ENCODE measurements around the gene C1orf35.

DNA sequence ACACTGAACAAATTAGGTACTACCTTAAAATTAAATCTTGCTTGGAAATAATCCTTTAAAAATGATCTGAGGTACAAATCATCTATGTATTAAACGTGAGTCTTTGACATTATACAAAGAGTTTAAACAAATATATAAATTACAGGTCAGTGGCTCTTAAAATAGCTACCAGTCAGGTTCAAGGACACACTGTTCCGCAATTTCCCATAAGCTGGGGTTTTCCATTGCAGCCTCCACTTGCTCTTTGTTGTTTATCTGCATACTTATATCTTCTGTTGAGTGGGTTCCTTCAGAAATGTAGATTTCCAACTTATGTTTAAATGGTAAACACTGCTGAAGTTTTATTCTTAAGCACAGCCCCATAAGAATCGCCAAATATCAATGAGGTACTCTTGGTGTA, 11.7 kb upstream of the C1orf35 start:
- TF ChIP-seq ZBTB7A (IDR thresholded peaks at IDR 0.05; ENCODE audit: borderline replicate concordance, control insufficient read depth, low read depth, low read length) (no peak), ZNF24 (IDR thresholded peaks at IDR 0.05) (no peak)
- TF ChIP-seq, protein P1, sequence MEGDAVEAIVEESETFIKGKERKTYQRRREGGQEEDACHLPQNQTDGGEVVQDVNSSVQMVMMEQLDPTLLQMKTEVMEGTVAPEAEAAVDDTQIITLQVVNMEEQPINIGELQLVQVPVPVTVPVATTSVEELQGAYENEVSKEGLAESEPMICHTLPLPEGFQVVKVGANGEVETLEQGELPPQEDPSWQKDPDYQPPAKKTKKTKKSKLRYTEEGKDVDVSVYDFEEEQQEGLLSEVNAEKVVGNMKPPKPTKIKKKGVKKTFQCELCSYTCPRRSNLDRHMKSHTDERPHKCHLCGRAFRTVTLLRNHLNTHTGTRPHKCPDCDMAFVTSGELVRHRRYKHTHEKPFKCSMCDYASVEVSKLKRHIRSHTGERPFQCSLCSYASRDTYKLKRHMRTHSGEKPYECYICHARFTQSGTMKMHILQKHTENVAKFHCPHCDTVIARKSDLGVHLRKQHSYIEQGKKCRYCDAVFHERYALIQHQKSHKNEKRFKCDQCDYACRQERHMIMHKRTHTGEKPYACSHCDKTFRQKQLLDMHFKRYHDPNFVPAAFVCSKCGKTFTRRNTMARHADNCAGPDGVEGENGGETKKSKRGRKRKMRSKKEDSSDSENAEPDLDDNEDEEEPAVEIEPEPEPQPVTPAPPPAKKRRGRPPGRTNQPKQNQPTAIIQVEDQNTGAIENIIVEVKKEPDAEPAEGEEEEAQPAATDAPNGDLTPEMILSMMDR (IDR thresholded peaks at IDR 0.05 in 2 of 3, conservative IDR thresholded peaks at IDR 0.05 in 1 of 3; ENCODE audit: insufficient read depth in 2 of 3, low read depth in 1 of 3, low read length in 3 of 3): no peak
